ENCODE data around the gene NBEA. TPM values are rescaled to one million over a fixed set of nuclear protein-coding genes. Genes with fewer than 3 reads are reported as not detected.

Gene NBEA
- total RNA-seq, 2 donors from 2014 or later = 12.2 to 20.8 TPM

DNA sequence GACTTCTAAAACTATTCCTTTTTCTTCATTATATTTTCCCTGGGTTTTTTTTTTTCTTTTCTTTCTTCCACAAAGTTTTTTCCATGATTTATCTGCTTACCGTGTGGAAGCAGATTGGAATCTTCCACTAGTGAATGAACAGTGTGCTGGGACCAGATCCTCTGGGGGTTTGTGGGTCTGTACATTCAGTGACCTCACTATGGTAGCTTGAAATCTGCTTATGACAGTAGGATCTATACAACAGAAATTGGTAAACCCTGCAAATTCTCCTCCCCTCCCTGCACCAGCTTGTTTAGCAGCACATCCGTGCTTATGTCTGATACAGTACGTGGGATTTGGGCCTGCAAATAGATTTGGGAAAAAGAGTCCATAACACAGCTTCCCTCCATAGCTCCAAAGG is 560.4 kb downstream of the NBEA start:
- ATAC-seq (no peak), DNase-seq (no peak)
- intact Hi-C loops (cut with DNase I) = no loop called here

DNA sequence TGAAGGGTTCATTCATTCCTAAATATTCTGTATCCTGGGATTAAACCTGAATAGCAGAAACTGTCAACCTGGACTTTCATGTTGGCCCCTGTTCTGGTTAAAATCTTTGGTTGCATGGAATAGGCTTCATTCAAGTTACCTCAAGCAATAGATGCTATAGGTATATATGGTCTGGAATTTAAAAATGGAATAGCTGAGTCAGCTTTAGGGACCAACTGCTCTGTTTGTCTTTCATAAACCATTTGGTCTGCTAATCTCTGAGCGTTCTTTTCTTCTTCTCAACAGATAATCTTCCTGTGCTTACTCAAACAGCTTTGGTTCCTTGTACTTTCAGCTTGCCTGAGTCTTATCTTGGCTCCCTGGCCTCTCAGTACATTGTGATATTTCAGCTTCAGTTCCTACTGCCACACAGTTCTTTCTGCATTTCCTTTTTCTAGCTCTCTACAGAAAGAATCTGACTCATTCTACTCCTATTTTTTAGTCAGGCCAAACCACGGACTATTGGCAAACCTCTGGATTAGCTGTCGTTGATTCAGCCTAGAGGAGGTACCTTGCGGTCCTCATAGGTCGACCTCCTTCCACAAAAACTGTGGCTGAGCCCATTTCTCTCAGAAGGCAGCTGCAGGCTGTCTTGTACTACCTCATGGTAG is 570.3 kb downstream of the NBEA start:
- DNase-seq = no peak

DNA sequence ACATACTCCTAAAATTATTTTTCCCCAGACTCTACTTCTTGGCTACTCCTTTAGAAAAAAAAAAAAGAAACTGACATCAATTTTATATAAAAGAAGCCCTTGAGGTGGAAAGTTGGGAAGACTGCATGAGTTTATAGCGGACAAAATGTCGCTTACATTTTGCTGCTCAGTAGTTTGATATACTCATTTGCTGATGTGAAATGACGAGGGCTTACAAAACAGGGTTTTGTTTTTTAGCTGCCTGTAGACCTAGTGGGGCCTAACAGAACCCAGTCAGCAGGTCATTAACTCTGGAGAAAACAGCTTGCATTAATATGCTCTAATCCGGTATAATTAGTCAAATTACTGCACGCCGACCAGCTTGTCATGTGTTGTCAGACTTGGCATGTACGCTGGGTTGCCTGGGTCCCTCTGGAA is 572.0 kb downstream of the NBEA start:
- no peak for ATAC-seq
- DNase-seq = no peak
- intact Hi-C loops (cut with DNase I) = no loop called here

More for the DNA sequence above, 570.3 kb downstream of the NBEA start:
- peak; percentile 50 to 86 for ATAC-seq
- intact Hi-C loops (cut with DNase I) = no loop called here

DNA sequence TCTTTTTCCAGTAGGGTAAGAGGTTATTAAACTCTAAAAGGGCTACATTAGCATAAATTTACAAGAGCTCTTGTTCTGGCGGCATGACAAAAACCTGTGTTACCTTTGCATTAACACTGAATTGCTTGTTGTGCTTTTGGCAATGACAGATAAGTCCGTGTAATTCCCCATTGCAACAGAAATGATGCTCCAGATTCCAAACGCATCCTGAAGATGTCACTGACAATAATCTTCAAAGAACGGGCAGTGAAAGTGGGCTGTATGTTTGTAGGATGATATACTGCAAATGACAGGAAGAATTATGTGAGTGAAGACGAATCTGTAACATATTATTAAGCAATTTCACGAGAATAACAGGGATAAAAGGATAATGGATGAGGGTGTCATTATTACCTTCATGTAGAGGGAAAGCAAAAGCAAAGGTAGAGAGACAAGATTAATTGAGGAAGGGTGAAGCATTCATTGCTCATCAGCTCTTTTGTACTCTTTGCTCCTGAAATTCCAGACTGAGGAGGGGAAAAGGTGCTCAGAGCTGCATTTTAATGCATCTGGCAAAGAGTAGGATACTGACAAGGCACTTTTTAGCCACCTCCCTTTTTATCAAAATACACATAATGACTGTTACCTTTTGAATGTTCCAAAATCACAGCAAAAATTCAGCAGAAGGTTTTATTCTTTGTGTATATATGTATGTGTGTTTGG is 572.9 kb downstream of the NBEA start:
- DNase-seq (no peak), ATAC-seq (no peak)
- intact Hi-C loops (cut with DNase I) = no loop called here

DNA sequence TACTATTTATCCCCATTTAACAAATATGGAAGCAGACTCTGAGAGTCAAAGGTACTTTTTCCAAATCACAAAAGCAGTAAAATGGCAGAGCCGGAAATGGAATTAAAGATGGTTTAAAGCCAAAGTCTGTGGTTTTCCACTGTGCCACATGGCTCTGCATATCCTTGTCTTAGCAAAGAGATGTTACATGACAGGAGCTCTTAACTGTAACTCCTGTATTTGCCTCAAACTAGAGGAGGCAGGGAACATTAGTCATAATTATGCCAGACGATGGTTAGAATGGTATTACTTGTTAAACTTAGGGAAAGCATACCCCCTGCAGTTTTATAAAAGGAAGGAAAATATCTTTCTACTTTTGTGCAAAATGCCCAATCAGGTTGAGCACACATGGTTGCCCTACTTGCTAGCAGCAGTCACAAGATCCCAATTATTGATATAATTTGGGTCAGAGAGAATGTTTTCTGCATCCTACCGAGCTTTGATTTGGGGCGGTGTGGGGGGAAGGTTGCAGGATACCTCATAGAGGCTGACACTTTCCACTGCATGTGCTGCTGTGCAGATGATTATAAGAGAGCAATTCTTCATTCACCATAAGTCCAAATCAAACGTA is 576.4 kb downstream of the NBEA start:
- intact Hi-C loops (cut with DNase I) = no loop called here
- DNase-seq (no peak), ATAC-seq (no peak)

DNA sequence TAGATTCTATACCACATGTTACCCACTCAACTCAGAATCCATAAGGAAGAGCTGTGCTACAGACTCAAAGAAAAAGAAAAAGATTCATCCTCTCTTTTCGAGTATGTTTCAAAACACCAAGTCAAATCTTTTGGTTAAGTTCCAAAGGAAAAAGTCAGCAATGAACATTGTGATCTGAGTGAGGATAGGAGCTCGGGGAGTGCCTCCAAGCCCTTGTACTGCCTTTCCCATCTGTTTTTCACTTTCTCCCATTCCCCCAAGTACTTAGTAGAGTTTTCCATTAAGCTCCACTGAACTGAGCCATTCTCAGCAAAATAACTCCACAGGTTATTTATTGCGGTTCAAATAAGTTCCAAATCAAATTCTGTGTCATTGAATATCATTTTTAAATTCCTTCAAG is 582.1 kb downstream of the NBEA start:
- ATAC-seq = no peak
- intact Hi-C loops (cut with DNase I) = no loop called here
- no peak for DNase-seq

DNA sequence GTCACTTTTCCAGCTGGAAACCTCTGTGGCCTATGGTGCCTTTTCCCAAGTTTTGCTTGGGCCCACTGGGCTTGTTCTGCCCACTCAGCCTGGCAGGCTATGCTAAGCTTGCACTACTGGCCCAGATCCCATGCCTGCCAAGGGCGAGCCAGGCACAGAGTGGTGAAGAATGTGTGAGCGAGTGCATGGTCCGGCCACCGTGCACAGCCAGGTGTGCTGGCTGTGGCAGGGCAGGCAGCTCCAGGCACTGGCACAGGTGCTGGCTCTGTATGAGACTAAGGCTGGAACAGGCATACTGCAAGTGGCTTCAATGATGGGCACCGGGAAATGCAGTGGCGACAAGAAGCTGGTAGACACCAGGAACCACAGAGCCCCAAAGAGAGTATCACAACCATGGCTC is 584.5 kb downstream of the NBEA start:
- intact Hi-C loops (cut with DNase I) = no loop called here

DNA sequence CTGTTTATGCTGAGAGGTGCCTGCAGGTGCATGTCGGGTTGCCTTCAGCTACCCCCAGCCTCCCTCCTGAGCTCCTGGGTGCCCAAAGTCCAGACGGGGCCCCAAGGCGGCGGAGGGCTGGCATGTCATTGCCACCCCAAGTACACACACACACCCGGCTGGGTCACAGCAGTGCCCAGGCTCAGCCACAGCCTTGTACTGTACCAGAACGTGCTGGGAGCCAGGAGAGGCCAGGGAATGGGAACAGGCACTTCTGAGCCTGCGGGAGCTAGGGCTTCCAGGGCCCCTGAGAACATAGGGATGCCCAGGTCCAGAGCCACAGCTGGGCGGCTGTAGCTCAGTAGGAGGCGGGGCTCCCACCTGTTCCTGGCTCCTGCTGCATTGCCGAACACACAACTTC is 585.4 kb downstream of the NBEA start:
- DNase-seq (no peak), ATAC-seq (no peak)
- intact Hi-C loops (cut with DNase I) = no loop called here

More for the DNA sequence above, 584.5 kb downstream of the NBEA start:
- no peak for ATAC-seq
- DNase-seq = no peak

DNA sequence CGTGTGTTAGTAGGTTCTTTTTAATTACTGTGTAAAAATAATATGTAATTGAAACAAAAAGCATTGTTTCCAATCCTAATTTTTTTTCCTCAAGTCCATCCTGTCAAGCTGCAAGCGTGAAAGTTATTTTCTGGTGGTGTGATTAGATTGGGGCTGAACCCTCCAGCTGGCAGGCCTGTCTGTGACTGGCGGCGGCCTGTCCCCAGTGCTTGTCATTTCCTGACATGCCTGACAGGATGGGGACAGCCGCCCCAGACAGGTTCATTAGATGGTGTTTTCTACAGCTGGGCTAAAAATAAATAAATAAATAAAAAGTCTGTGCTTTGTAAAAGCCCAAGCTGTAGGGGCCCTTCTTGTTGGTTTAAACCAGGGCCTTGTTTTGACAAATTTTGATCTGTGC is 588.1 kb downstream of the NBEA start:
- intact Hi-C loops (cut with DNase I) = no loop called here
- DNase-seq (peak; percentile 37), ATAC-seq (no peak)

DNA sequence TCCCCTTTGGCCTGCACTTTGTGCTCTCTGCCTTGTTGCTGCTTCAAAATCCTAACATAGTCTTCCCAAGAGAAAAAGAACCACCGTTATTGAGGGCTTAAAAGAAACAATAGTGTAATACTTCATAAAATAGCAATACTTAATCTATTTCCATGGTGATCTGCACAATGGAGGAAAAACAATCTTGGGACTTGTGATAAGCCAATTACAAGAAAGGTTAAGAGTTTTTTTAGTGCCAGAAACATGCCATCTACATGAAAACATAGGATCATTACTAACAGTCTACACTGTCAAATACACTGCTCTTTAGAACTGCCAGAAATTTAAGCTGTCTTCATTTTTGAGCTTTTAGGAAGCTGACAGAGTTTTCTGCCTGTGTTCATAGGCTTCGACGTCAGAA is 588.5 kb downstream of the NBEA start:
- DNase-seq = no peak
- ATAC-seq = no peak
- intact Hi-C loops (cut with DNase I) = no loop called here

DNA sequence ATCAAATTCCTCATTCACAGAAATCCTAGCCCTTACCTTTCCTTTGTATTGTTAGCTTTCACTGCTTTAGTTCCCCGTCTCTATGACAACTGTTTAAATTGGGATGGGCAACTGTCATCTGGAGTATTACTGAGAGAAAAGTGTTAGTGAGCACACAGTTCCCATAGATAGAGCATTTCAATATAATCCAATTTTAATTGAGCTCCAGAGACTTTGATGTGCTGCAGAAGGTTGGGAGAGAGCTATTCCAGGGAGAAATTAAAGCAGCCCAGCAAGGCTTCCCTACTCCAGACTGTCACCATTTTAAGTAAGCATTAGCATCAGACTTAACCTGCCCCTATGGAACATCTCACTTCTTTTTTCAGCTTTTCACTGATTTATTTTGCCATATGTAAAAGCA is 589.5 kb downstream of the NBEA start:
- intact Hi-C loops (cut with DNase I) = no loop called here
- no peak for ATAC-seq
- no peak for DNase-seq

DNA sequence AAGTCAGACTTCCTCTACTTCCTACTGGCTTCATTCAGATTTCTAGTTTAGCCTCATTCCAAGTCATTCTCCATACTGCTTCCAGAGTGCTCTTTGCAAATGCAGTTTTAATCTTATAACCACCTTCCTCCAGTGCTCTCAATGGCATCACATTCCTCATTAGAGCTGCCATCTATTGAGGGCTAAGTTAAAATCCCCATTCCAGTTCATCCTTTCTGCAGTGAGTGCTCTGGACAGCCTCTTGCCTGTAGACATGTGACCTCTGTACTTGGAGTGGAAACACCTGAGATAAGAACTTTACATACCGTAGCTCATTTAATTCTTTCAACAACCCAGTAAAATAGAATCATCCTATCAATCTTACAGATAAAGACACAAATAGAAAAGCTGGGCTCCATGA is 592.3 kb downstream of the NBEA start:
- no peak for ATAC-seq
- no peak for DNase-seq
- intact Hi-C loops (cut with DNase I) = no loop called here

DNA sequence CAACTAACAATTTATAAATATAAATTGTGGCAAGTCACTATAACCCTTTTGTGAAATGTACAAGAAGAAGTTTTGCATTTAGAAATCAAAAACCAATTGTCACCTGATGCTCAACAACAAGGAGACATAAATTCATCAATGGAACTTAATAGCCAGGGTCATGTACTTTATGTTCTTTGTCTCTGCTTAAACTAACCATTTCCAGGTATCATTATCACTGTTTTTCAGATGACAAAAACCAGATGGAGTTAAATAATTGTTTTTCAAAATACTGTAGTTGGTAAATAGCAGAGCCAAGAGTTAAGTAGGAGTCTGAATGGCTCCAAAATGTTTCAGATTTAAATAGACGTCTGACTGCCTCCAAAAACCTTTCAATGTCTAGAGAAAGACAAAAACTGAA is 606.7 kb downstream of the NBEA start:
- ATAC-seq (no peak), DNase-seq (no peak)
- intact Hi-C loops (cut with DNase I) = no loop called here

DNA sequence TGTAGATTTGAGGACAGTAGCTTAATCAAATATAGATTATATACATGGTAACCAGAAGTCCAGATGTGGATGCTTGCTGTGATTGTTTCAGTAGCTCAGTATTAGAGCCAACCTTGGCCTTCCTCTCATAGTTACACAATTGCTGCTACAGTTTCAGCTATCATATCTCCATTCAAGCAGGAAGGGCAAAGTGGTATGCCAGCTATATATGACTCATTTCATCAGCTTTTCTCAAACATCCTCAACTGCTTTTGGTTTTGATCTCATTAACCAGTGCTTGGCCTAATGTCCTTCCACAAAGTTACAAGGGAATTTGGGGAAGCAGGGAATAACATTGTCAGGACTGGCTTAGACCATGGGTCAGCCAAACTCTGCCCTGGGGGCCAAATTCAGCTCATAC is 607.4 kb downstream of the NBEA start:
- no peak for DNase-seq
- no peak for ATAC-seq
- intact Hi-C loops (cut with DNase I) = no loop called here

DNA sequence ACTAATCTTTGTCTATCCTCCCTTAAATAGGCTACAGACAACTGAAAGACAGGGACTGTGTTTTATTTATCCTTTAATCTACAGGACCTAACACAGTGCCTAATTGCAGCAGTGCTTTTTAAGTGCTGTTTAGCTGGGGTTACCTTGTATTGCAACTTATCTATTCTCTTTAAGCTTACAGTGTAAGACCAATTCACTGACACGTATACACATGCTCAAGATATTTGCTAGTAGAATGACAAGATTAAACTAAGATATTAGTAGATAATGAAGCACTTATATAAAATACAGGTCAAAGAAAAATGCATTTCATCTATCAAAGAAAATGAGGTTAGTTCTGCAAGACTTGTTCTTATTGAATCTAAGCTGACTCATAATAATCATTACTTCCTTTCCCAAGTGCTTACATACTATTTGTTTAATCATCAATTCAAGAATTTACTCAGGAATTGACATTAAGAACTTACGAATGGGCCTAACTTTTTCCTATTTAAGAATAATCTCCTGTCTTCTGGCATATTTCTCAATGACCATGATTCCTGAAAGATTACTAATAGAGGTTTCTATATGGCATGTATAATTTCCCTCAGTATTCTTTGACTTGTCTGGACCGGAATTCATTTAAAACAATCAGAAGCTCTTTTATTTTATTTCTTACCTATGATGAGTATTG is 610.2 kb downstream of the NBEA start:
- intact Hi-C loops (cut with DNase I) = no loop called here
- ATAC-seq = no peak
- no peak for DNase-seq

DNA sequence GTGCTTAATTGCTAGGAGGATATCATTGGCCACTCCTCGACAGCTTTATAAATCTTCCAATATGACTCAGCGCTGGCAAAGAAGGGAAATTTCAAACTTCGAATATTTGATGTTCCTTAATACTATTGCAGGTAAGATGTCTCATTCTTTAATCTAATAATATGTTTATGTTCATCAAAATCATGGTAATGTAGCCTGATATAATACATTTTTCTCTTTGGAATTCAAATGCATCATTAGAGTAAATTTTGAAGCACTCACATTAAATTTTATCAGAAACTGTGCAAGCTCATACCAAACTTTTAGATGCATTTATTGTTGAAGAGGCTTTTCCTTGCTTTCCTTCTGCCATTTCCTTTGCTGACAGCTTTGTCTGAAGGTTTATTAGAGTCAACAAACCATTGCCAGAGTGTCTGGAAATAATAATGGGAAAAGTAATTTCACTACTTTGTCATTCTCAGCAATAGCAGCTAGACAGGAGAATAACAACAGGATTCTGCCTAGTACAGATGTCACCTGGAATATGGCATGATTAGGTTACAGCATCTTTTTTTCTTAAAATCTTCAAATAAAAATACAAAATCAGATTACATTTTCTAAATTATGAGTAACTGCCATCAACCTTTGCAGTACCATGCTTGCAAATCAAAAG is 613.0 kb downstream of the NBEA start:
- intact Hi-C loops (cut with DNase I) = no loop called here
- no peak for DNase-seq
- ATAC-seq = no peak

DNA sequence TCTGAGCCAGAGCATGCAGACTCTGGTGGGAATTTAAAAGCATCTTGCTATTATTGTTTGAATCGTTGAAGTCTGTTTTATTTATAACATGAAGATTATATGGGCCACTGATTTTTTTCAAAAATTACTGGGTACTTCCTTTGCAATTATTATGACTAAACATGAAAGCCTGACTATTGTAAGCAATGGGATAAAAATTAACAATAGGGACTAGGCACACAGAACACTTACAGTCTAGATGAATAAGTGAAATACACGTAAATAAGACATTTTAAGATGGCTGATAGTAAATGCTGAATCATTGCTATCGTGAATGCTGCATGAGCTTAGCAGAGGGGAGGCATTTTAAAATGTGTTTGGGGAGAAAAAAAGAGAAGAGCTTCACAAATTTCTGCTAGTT is 615.4 kb downstream of the NBEA start:
- DNase-seq (no peak), ATAC-seq (no peak)
- intact Hi-C loops (cut with DNase I) = no loop called here

DNA sequence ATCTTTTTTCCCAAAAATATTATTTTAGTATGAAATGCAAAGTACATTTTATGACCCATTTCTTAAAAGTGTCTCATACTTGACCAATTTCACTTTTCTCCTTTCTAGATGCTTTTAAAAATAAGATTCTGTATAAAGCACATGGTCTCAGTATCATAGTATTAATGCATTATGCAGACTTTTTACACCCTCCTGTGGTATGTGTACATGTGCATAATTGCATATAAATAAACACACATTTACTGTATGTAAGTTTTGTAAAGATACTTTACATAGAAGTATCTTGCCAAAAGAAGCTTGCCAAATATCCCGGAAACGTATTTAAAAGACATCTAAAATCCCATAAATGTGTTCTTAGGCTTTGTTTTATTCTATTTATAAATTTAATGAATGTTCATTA is 619.5 kb downstream of the NBEA start:
- no peak for DNase-seq
- no peak for ATAC-seq
- intact Hi-C loops (cut with DNase I) = no loop called here

DNA sequence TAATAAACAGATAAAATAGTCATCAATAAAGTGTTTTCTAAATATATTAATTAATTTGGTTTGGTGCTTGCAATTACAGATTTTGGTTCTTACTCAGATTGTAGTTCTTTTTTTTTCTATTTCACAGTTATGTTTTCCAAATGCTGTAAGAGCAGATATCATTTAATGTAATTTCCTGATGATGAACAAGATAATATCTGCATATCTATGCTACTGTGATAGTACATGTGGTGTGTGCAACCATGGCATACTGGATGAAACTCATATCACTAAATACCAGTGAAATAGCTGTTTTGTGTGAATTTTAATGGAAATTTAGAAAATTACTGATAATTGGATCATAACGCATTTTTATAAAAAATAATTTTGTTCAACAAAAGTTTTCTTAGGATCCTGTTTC is 623.2 kb downstream of the NBEA start:
- DNase-seq (no peak), ATAC-seq (no peak)
- intact Hi-C loops (cut with DNase I) = no loop called here

DNA sequence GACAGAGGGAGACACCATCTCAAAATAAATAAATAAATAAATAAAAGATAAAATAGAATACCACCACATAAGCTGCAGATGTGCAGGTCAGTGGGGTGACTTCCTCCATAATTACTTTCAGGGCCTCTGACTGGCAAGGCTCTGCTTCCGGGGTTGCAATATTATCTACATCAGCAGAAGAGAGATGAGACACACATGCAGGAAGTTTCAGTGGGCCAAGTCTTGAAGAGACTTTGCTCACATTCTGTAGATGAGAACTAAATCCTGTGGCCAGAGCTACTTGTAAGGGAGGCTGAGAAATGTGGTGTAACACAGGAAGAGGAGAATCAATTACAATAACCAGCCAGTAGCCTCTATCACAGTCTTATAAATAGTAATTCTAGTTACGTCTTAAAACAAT is 624.3 kb downstream of the NBEA start:
- ATAC-seq (no peak), DNase-seq (no peak)
- intact Hi-C loops (cut with DNase I) = no loop called here

All from left cardiac atrium (tissue), 4 donors.